ENCODE measurements around the gene DNALI1.
A peak's percentile ranks its signal among the peaks of the same experiment; 100 is the strongest.
"Not testable (repeated sequence)": the region's sequence is repeated elsewhere in the genome, so short reads cannot be mapped to it uniquely, and the experiment has no call there.

DNALI1 gene

GRCh38 chr1:37545019-37545418, 11.7 kb upstream of the DNALI1 start:
- no peak for TF ChIP-seq CTCF (IDR thresholded peaks at IDR 0.05; ENCODE audit: extremely low read depth, missing control alignments)
- no peak for DNase-seq (ENCODE audit: low spot score)

GRCh38 chr1:37549341-37549740, 7.4 kb upstream of the DNALI1 start:
- DNase-seq (ENCODE audit: low spot score): no peak
- no peak for TF ChIP-seq CTCF (IDR thresholded peaks at IDR 0.05; ENCODE audit: extremely low read depth, missing control alignments)

GRCh38 chr1:37553598-37553926, 3.2 kb upstream of the DNALI1 start:
- DNase-seq (ENCODE audit: low spot score): no peak
- TF ChIP-seq CTCF (IDR thresholded peaks at IDR 0.05; ENCODE audit: extremely low read depth, missing control alignments): no peak

GRCh38 chr1:37553927-37554808, 2.6 kb upstream of the DNALI1 start, which contains the start of gene SNIP1:
TSS of gene SNIP1 (minus strand) at chr1:37554293. CDS start at chr1:37554229, 64 bp downstream.
- peak; percentile 98 for DNase-seq (ENCODE audit: low spot score)
- TF ChIP-seq CTCF (IDR thresholded peaks at IDR 0.05; ENCODE audit: extremely low read depth, missing control alignments): no peak

GRCh38 chr1:37557402-37557801, 662 bp downstream of the DNALI1 start:
- TF ChIP-seq CTCF (IDR thresholded peaks at IDR 0.05; ENCODE audit: extremely low read depth, missing control alignments): no peak
- DNase-seq (ENCODE audit: low spot score): no peak

- no peak for DNase-seq (ENCODE audit: low spot score)
- no peak for TF ChIP-seq CTCF (IDR thresholded peaks at IDR 0.05; ENCODE audit: extremely low read depth, missing control alignments)
Observed at GRCh38 chr1:37558411-37558810, 1.7 kb downstream of the DNALI1 start.

GRCh38 chr1:37559080-37559479, 2.3 kb downstream of the DNALI1 start:
- DNase-seq (ENCODE audit: low spot score): no peak
- TF ChIP-seq CTCF (IDR thresholded peaks at IDR 0.05; ENCODE audit: extremely low read depth, missing control alignments): no peak

GRCh38 chr1:37559957-37560379, 3.2 kb downstream of the DNALI1 start:
- not testable (repeated sequence) for DNase-seq (ENCODE audit: low spot score)

All from GM20000 (cell line).